GM10248 (cell line): ENCODE results near the gene TSC22D1.

Experiments
- CTCF ChIA-PET: fragments of 300-600 bp; sonication (Branson Sonifier 250); formaldehyde crosslinking; extraction: SDS; loops from one replicate; lab custom pipeline; 2021; ENCODE audit warnings: antibody characterized with exemption; lab: Yijun Ruan, JAX
- POLR2A ChIA-PET: fragments of 350-650 bp; sonication (Branson Sonifier 250); formaldehyde crosslinking; extraction: SDS; loops from one replicate; lab custom pipeline; 2020; ENCODE audit warnings: antibody characterized with exemption; lab: Yijun Ruan, JAX
- DNase-seq: peaks from one replicate; pipeline ENCODE4 v3.0.0; 2012; ENCODE audit errors: extremely low spot score
- TF ChIP-seq, protein P1 (sequence below): IDR thresholded peaks from 2 replicates; pipeline ENCODE4 v1.5.1; 2012; ENCODE audit warnings: mild to moderate bottlenecking, low read depth; ENCODE audit errors: extremely low read depth, missing control alignments, control extremely low read depth

TSC22D1 gene

DNA sequence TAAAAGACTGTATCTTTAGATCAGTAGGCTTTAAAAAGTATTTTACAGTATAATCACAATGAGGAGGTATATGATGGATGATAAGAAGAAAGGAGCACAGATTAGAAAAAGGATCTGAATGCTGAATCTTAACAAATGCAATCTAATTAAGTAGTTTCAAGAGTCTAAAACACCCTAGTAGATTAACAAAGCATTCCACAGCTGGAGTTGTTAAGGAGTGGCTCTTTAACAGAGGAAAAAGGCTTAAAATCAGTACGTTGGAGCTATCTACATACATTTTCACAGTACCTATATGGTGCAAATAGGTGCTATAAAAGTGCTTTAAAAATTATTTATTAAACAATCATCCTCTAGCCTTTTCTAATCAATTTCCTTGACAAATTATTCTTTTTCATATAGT, 34.5 kb downstream of the TSC22D1 start:
- CTCF ChIA-PET = interaction anchor here (1.3 to 1.5 kb wide), 3 partner anchors 9 to 16 kb away, joined by 4 to 6 read pairs (median 5); no protein-coding TSS in a partner anchor

DNA sequence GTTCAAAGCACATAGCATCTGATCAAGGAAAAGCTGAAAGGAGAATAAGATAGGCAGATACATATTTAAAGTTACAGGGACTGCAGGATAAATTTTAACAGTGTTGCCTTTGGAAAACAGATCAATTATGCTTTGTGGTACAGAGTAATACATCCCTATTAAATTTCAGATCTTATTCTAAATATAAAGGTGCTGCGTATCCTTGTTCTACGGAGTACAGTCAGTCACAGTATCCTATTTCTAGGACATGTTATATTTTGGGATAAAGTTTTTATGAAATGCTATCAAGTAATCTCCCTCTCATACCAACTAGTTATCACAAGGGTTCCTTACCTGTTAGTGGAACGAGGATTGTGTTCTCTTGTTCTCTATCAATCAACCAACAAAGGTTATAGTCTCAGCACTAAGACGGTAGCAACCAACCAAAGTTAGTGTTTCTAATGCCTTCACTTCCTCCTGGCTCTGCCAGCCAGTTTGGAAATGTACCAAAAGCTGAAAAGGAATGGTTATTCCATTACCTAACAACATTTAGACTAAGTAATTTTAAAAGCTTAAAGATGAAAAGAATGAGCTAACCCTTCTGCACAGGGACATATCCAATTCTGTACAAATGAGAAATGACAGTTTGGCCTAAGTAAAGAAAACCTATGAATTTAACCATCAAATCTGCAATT, 35.2 kb downstream of the TSC22D1 start:
- ChIA-PET CTCF (interaction anchor here (1.1 to 1.5 kb wide), 4 partner anchors 8 to 17 kb away, joined by 3 to 6 read pairs (median 4); no protein-coding TSS in a partner anchor), POLR2A (no interaction called here)
- DNase-seq = no peak
- TF ChIP-seq, protein P1, sequence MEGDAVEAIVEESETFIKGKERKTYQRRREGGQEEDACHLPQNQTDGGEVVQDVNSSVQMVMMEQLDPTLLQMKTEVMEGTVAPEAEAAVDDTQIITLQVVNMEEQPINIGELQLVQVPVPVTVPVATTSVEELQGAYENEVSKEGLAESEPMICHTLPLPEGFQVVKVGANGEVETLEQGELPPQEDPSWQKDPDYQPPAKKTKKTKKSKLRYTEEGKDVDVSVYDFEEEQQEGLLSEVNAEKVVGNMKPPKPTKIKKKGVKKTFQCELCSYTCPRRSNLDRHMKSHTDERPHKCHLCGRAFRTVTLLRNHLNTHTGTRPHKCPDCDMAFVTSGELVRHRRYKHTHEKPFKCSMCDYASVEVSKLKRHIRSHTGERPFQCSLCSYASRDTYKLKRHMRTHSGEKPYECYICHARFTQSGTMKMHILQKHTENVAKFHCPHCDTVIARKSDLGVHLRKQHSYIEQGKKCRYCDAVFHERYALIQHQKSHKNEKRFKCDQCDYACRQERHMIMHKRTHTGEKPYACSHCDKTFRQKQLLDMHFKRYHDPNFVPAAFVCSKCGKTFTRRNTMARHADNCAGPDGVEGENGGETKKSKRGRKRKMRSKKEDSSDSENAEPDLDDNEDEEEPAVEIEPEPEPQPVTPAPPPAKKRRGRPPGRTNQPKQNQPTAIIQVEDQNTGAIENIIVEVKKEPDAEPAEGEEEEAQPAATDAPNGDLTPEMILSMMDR = no peak

More for the DNA sequence above, 34.5 kb downstream of the TSC22D1 start:
- DNase-seq = no peak
- POLR2A ChIA-PET = no interaction called here
- TF ChIP-seq, protein P1 = no peak

DNA sequence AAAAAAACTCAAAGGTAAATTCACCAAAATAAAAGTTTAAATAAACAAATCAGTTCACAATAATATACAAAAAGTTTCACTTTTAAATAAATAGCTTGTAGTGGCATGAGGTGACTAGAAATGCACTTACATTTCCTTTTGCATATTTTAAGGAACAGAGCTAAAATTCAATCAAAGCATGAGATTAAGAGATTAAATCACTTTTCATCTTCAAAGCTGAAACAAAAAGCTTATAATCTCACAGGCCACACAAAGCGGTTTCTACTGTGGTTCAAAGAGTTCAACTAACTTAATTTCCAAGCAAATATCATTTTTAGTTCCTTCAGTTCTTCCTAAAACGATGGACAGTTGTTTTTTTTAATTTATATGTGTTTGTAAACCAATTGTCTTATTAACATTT, 38.9 kb downstream of the TSC22D1 start:
- TF ChIP-seq, protein P1 = no peak
- no peak for DNase-seq
- CTCF ChIA-PET = interaction anchor here (1.3 kb wide), 3 partner anchors 25 to 413 kb away, joined by 3 to 4 read pairs (median 3); no protein-coding TSS in a partner anchor
- POLR2A ChIA-PET = no interaction called here

DNA sequence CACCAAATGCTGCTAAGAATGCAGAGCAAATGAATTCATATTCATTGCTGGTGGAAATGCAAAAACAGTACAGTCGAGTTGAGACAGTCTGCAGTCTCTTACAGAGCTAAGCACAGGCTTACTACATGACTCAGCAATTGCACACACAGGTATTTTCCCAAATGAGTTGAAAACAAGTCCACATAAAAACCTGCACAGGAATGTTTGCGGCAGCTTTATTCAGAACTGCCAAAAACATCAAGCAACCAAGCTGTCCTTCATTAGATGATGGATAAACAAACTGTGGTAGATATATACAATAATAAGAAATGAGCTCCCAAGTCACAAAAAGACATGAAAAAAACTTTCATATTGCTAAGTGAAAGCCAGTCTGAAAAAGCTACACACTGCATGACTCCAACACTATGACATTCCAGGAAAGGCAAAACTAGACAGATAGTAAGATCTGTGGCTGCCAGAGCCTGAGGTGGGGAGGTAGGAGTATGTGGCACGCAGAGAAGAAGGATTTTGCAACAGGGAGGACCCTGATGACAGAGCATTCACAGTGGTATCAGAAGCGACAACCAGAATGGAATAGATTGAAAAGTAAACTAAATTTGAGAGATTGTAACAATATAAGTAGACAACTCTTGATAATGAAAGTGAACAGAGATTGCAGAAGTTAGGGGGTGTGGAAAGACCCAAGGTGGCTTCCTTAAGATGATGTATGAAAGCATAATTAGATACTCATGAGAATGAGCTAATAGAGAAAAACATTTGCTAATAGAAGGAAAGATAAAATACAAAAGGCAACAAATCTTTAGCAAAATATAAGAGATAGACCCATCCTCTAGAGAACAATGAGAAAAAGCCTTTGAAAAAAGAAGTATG, 52.7 kb downstream of the TSC22D1 start:
- TF ChIP-seq, protein P1 = no peak
- ChIA-PET CTCF (interaction anchor here (1.0 to 2.6 kb wide), 8 partner anchors 10 to 44 kb away, joined by 3 to 13 read pairs (median 5); no protein-coding TSS in a partner anchor), POLR2A (no interaction called here)
- peak; percentile 14 for DNase-seq

DNA sequence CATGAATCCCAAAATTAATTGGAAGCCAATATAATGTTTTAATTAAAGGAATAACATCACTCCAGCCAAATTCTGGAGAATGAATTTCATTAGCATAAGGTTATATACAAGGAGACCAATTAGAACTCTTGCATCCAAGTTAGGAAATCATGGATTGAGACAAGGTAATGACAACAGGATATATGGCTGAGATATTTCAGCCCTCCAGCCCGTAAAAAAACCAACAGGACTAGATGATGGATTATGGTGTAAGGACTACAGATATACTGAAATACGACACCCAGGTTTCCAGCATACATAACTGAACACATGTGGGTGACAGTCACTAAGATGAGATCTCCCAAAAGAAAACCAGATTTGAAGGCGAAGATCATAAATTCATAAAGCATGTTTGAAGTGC, 56.5 kb downstream of the TSC22D1 start:
- TF ChIP-seq, protein P1 = no peak
- ChIA-PET CTCF (interaction anchor here (2.5 kb wide), 1 partner anchor 9 kb away, joined by 6 read pairs; no protein-coding TSS in a partner anchor), POLR2A (no interaction called here)
- no peak for DNase-seq

DNA sequence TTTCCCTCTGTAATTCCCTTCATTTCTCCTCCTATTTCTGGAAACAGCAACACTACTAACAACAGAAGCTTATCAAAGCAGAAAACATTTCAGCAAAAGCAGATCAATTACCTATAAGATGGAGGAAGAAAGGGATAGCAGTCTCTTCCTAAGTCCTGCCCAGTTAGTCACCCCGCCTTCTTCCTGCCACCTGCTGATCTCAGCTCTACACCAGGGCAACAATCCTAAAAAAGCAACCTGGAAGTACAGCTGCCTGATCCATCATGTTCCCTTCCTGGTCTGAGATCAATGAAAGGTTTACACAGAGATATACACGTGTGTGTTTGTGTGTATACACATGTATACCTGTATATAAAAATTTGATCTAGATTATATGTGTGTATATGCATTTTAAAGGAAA, 59.4 kb downstream of the TSC22D1 start:
- TF ChIP-seq, protein P1 = no peak
- CTCF ChIA-PET = interaction anchor here (1.5 to 1.6 kb wide), 2 partner anchors 16 to 25 kb away, joined by 3 read pairs; no protein-coding TSS in a partner anchor
- POLR2A ChIA-PET = no interaction called here
- no peak for DNase-seq
